ENCODE data around the gene SPATA31A1.
"Not testable (repeated sequence)": the region's sequence is repeated elsewhere in the genome, so short reads cannot be mapped to it uniquely, and the experiment has no call there.

SPATA31A1 gene

GRCh38 chr9:39355369-39355768, at the start of gene SPATA31A1:
Gene SPATA31A1, plus strand, starts transcription at chr9:39355669. Its CDS starts 62 bp downstream, at chr9:39355731.
- H3K4me1 ChIP-seq (ENCODE audit: insufficient read depth, low read length); H2AFZ ChIP-seq (ENCODE audit: low read depth, low read length); H3K9me3 ChIP-seq (ENCODE audit: low read length); H3K27me3 ChIP-seq (ENCODE audit: insufficient read depth, low read length); H3K4me3 ChIP-seq (ENCODE audit: low read length); H3K36me3 ChIP-seq (ENCODE audit: insufficient read depth, low read length): not testable (repeated sequence)

GRCh38 chr9:39407261-39408204, 52.1 kb downstream of the SPATA31A1 start:
- not testable (repeated sequence) for H2AFZ ChIP-seq (ENCODE audit: low read depth, low read length); H3K4me1 ChIP-seq (ENCODE audit: insufficient read depth, low read length); H3K36me3 ChIP-seq (ENCODE audit: insufficient read depth, low read length)

GRCh38 chr9:39411254-39411940, 55.9 kb downstream of the SPATA31A1 start:
- not testable (repeated sequence) for H3K27me3 ChIP-seq (ENCODE audit: insufficient read depth, low read length); H3K4me1 ChIP-seq (ENCODE audit: insufficient read depth, low read length); H2AFZ ChIP-seq (ENCODE audit: low read depth, low read length)

More at GRCh38 chr9:39407261-39408204, 52.1 kb downstream of the SPATA31A1 start:
- not testable (repeated sequence) for H3K9me3 ChIP-seq (ENCODE audit: low read length); H3K27me3 ChIP-seq (ENCODE audit: insufficient read depth, low read length); H3K4me3 ChIP-seq (ENCODE audit: low read length)

More at GRCh38 chr9:39411254-39411940, 55.9 kb downstream of the SPATA31A1 start:
- not testable (repeated sequence) for H3K4me3 ChIP-seq (ENCODE audit: low read length); H3K36me3 ChIP-seq (ENCODE audit: insufficient read depth, low read length); H3K9me3 ChIP-seq (ENCODE audit: low read length)
